ENCODE measurements around the gene CD6.

GRCh38 chr11:61057615-61058014 lies 86.1 kb downstream of the CD6 start:
- no peak for TF ChIP-seq CTCF (IDR thresholded peaks at IDR 0.05; ENCODE audit: control extremely low read depth in 1 of 3, insufficient read depth in 1 of 3, low read depth in 1 of 3, low read length in 3 of 3)
- TF ChIP-seq CHD1 (IDR thresholded peaks at IDR 0.05; ENCODE audit: low read depth, low read length): no peak
- no peak for TF ChIP-seq POLR2AphosphoS5 (IDR thresholded peaks at IDR 0.05; ENCODE audit: low read depth, low read length)
- TF ChIP-seq MAX (IDR thresholded peaks at IDR 0.05): no peak
- no peak for TF ChIP-seq TBP (IDR thresholded peaks at IDR 0.05; ENCODE audit: low read depth, low read length)
- no peak for TF ChIP-seq POLR2A (IDR thresholded peaks at IDR 0.05; ENCODE audit: control extremely low read depth in 1 of 2, low read depth in 2 of 2, low read length in 2 of 2)
- TF ChIP-seq EZH2 (IDR thresholded peaks at IDR 0.05; ENCODE audit: low read depth, low read length, severe bottlenecking): no peak
- no peak for TF ChIP-seq SP1 (IDR thresholded peaks at IDR 0.05; ENCODE audit: low read depth, low read length)
- TF ChIP-seq NRF1 (IDR thresholded peaks at IDR 0.05; ENCODE audit: low read depth, low read length): no peak
- no peak for TF ChIP-seq HDAC2 (IDR thresholded peaks at IDR 0.05; ENCODE audit: borderline replicate concordance in 1 of 2, low read depth in 2 of 2, low read length in 2 of 2)
- TF ChIP-seq BCL11A (IDR thresholded peaks at IDR 0.05; ENCODE audit: low read depth in 2 of 2, low read length in 2 of 2): no peak

Data from H1 (cell line).